Measurements from ENCODE around the gene FAM98B.

Gene FAM98B

DNA sequence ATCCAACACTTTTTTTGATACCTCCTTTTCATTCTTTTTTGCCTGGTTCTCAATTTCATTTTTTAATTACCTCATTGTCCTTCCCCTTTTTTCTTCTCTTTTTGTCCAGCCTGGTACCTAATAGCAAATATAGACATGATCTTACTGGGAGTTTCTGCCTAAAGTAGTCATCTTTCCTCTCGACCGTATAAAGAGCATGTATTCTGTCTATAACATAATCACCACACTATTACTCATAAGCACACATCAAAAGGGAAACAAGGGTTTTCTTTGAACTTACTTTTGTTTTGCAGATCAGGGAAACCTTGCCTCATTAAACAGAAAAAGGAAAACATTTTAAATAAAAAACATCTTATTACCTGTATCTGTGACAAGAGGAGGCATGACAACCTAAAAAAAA lies 33.0 kb downstream of the FAM98B start:
- Histone ChIP-seq H3K56ac (ENCODE audit: low read length) (no peak overlapping the region), H2AK5ac (ENCODE audit: low read length) (no peak overlapping the region), H3K27ac (ENCODE audit: low read depth, low read length) (no peak overlapping the region), H3K79me1 (ENCODE audit: low read length) (no peaks in the 10 kb centered on the region), H2BK5ac (ENCODE audit: low read length) (no peak overlapping the region), H3K9ac (ENCODE audit: low read length) (no peak overlapping the region), H3K4me2 (ENCODE audit: low read length) (no peak overlapping the region), H3K36me3 (ENCODE audit: control insufficient read depth, insufficient read depth, low read length) (no peaks in the 10 kb centered on the region), H3K4ac (ENCODE audit: low read depth, low read length) (no peak overlapping the region), H4K5ac (ENCODE audit: low read length) (no peak overlapping the region), H3K27me3 (ENCODE audit: insufficient read depth, low read length, poor library complexity) (no peaks in the 10 kb centered on the region), H2BK120ac (ENCODE audit: low read depth, low read length) (no peak overlapping the region), H2BK15ac (replicated peaks; ENCODE audit: low read depth) (no peak overlapping the region), H4K8ac (ENCODE audit: low read depth, low read length) (no peak overlapping the region), H3K4me1 (ENCODE audit: control insufficient read depth, low read depth, low read length) (no peaks in the 10 kb centered on the region), H3K79me2 (ENCODE audit: control insufficient read depth, insufficient read depth, low read length) (no peaks in the 10 kb centered on the region), H3K18ac (ENCODE audit: low read length) (no peak overlapping the region), H3K23ac (ENCODE audit: low read length) (no peak overlapping the region), H3K4me3 (ENCODE audit: low read length) (no peak overlapping the region)
- no CpG with 5 or more reads among the region's 2 CpGs for WGBS (ENCODE audit: extremely low coverage, insufficient coverage, low lambda C conversion rate)
- DNase-seq: no peak

DNA sequence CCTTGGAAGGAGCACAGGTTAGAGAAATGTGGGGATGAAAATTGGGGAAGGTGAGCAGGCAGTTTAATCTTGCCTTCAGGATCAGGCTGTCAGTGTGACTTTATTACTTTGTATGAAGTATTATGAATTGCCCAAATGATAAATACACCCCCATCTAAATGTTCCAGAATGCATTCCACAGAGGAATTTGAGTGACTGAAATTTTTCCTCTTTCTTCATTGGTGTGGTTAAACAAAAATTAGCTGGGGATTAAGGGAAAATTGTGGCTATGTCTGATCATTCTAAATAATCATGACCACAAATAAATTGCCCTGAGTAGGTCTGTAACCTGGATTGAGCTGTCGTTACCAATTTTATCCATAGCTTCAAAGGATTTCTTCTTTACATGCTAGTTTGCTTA lies 33.5 kb downstream of the FAM98B start:
- H4K5ac ChIP-seq (ENCODE audit: low read length): no peak overlapping the region
- no peak overlapping the region for H3K56ac ChIP-seq (ENCODE audit: low read length)
- H3K79me2 ChIP-seq (ENCODE audit: control insufficient read depth, insufficient read depth, low read length): no peaks in the 10 kb centered on the region
- H4K8ac ChIP-seq (ENCODE audit: low read depth, low read length): no peak overlapping the region
- H3K23ac ChIP-seq (ENCODE audit: low read length): no peak overlapping the region
- no peak overlapping the region for H2BK5ac ChIP-seq (ENCODE audit: low read length)
- H3K27ac ChIP-seq (ENCODE audit: low read depth, low read length): no peak overlapping the region
- no peak overlapping the region for H3K4me3 ChIP-seq (ENCODE audit: low read length)
- DNase-seq: no peak
- no peak overlapping the region for H2BK120ac ChIP-seq (ENCODE audit: low read depth, low read length)
- H3K4me1 ChIP-seq (ENCODE audit: control insufficient read depth, low read depth, low read length): no peaks in the 10 kb centered on the region
- no CpG with 5 or more reads among the region's 1 CpG for WGBS (ENCODE audit: extremely low coverage, insufficient coverage, low lambda C conversion rate)
- H3K18ac ChIP-seq (ENCODE audit: low read length): no peak overlapping the region
- no peaks in the 10 kb centered on the region for H3K79me1 ChIP-seq (ENCODE audit: low read length)
- H2AK5ac ChIP-seq (ENCODE audit: low read length): no peak overlapping the region
- no peak overlapping the region for H3K4ac ChIP-seq (ENCODE audit: low read depth, low read length)
- no peak overlapping the region for H3K4me2 ChIP-seq (ENCODE audit: low read length)
- H2BK15ac ChIP-seq (replicated peaks; ENCODE audit: low read depth): no peak overlapping the region
- no peak overlapping the region for H3K9ac ChIP-seq (ENCODE audit: low read length)
- H3K27me3 ChIP-seq (ENCODE audit: insufficient read depth, low read length, poor library complexity): no peaks in the 10 kb centered on the region
- no peaks in the 10 kb centered on the region for H3K36me3 ChIP-seq (ENCODE audit: control insufficient read depth, insufficient read depth, low read length)

DNA sequence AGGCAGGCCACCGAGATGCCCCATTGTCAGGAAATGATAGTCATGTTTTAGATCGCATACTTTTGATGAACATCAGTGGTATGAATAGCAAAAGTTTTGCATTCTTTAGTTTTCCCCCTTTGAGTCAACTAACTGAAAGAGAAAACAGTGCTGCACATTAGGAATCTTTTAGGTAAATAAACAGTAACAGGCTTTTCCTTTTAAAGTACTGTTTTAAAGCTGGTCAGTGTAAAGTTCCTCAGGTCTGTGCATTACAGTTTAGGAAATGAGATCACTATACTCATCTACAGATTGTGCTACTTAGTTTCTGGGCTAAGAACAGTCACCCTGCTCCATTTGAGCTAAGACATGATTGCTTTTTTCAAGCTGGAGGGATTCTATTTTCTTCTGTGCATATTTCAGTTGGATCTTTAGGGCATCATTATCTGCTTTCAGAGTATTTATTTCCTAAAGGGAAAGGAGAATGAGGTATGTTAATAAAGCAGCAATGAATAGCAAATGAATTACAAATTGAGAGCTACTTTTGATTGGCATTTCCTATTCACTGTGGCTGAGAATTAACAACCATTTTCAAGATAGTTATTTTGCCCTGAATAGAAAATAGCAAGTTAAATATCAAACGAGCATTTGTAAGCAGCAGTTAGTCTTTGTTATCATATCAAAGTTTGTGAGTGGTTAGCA lies 36.5 kb downstream of the FAM98B start:
- no peak overlapping the region for H3K23ac ChIP-seq (ENCODE audit: low read length)
- H3K18ac ChIP-seq (ENCODE audit: low read length): no peak overlapping the region
- no peaks in the 10 kb centered on the region for H3K79me1 ChIP-seq (ENCODE audit: low read length)
- no peaks in the 10 kb centered on the region for H3K27me3 ChIP-seq (ENCODE audit: insufficient read depth, low read length, poor library complexity)
- no peak overlapping the region for H3K27ac ChIP-seq (ENCODE audit: low read depth, low read length)
- H2AK5ac ChIP-seq (ENCODE audit: low read length): no peak overlapping the region
- WGBS (ENCODE audit: extremely low coverage, insufficient coverage, low lambda C conversion rate): no CpG with 5 or more reads among the region's 3 CpGs
- H3K79me2 ChIP-seq (ENCODE audit: control insufficient read depth, insufficient read depth, low read length): no peaks in the 10 kb centered on the region
- no peak overlapping the region for H2BK5ac ChIP-seq (ENCODE audit: low read length)
- no peak overlapping the region for H3K56ac ChIP-seq (ENCODE audit: low read length)
- H2BK15ac ChIP-seq (replicated peaks; ENCODE audit: low read depth): no peak overlapping the region
- no peak overlapping the region for H4K8ac ChIP-seq (ENCODE audit: low read depth, low read length)
- no peaks in the 10 kb centered on the region for H3K4me1 ChIP-seq (ENCODE audit: control insufficient read depth, low read depth, low read length)
- no peak overlapping the region for H3K4ac ChIP-seq (ENCODE audit: low read depth, low read length)
- DNase-seq: no peak
- H3K4me2 ChIP-seq (ENCODE audit: low read length): no peak overlapping the region
- H3K9ac ChIP-seq (ENCODE audit: low read length): no peak overlapping the region
- H3K36me3 ChIP-seq (ENCODE audit: control insufficient read depth, insufficient read depth, low read length): no peaks in the 10 kb centered on the region
- H2BK120ac ChIP-seq (ENCODE audit: low read depth, low read length): no peak overlapping the region
- H3K4me3 ChIP-seq (ENCODE audit: low read length): no peak overlapping the region
- H4K5ac ChIP-seq (ENCODE audit: low read length): no peak overlapping the region

DNA sequence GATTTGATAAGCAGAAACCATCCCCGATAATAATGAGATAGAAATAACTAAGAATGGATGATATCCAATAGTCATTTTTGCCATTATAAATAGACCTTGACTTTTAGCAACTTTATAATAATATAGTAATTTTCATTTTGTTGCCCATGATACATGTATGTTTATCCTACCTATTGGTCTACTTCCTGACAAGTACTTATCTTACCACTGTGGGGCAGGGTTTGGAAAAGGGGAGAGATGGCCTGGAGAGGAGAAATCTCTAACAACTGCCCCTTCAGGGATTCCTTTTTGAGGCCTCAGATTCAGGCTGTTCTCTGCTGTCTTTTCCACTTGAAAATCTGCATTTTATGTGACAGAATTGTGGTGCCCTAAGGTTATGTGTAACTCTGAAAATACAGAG lies 42.2 kb downstream of the FAM98B start:
- Histone ChIP-seq H3K56ac (ENCODE audit: low read length) (no peak overlapping the region), H2AK5ac (ENCODE audit: low read length) (no peak overlapping the region), H3K27ac (ENCODE audit: low read depth, low read length) (no peak overlapping the region), H2BK15ac (replicated peaks; ENCODE audit: low read depth) (no peak overlapping the region), H3K9ac (ENCODE audit: low read length) (no peak overlapping the region), H3K4me3 (ENCODE audit: low read length) (no peak overlapping the region), H4K5ac (ENCODE audit: low read length) (no peak overlapping the region), H2BK120ac (ENCODE audit: low read depth, low read length) (no peak overlapping the region), H2BK5ac (ENCODE audit: low read length) (no peak overlapping the region), H3K27me3 (ENCODE audit: insufficient read depth, low read length, poor library complexity) (no peaks in the 10 kb centered on the region), H4K8ac (ENCODE audit: low read depth, low read length) (no peak overlapping the region), H3K23ac (ENCODE audit: low read length) (no peak overlapping the region), H3K79me1 (ENCODE audit: low read length) (no peaks in the 10 kb centered on the region), H3K18ac (ENCODE audit: low read length) (no peak overlapping the region), H3K79me2 (ENCODE audit: control insufficient read depth, insufficient read depth, low read length) (no peaks in the 10 kb centered on the region), H3K4me2 (ENCODE audit: low read length) (no peak overlapping the region), H3K4ac (ENCODE audit: low read depth, low read length) (no peak overlapping the region), H3K36me3 (ENCODE audit: control insufficient read depth, insufficient read depth, low read length) (no peaks in the 10 kb centered on the region), H3K4me1 (ENCODE audit: control insufficient read depth, low read depth, low read length) (no peaks in the 10 kb centered on the region)
- DNase-seq: peak; percentile 38
- no CpG with 5 or more reads among the region's 1 CpG for WGBS (ENCODE audit: extremely low coverage, insufficient coverage, low lambda C conversion rate)

DNA sequence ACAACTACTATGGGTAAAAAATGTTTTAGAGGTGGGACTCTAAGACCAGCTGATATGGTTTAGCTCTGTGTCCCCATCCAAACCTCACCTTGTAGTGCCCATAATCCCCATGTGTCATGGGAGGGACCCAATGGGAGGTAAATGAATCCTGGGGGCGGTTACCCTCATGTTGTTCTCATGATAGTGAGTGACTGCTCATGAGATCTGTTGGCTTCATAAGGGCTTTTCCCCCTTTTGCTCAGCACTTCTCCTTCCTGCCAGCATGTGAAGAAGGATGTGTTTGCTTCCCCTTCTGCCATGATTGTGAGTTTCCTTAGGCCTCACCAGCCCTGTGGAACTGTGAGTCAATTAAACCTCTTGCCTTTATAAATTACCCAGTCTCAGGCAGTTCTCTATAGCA lies 45.7 kb downstream of the FAM98B start:
- H4K8ac ChIP-seq (ENCODE audit: low read depth, low read length): no peak overlapping the region
- H3K79me2 ChIP-seq (ENCODE audit: control insufficient read depth, insufficient read depth, low read length): no peaks in the 10 kb centered on the region
- no peaks in the 10 kb centered on the region for H3K36me3 ChIP-seq (ENCODE audit: control insufficient read depth, insufficient read depth, low read length)
- H3K23ac ChIP-seq (ENCODE audit: low read length): no peak overlapping the region
- no peak overlapping the region for H3K4me2 ChIP-seq (ENCODE audit: low read length)
- H3K18ac ChIP-seq (ENCODE audit: low read length): no peak overlapping the region
- no peak overlapping the region for H3K4me3 ChIP-seq (ENCODE audit: low read length)
- DNase-seq: no peak
- no peak overlapping the region for H3K27ac ChIP-seq (ENCODE audit: low read depth, low read length)
- H3K9ac ChIP-seq (ENCODE audit: low read length): no peak overlapping the region
- H3K4me1 ChIP-seq (ENCODE audit: control insufficient read depth, low read depth, low read length): no peaks in the 10 kb centered on the region
- H3K56ac ChIP-seq (ENCODE audit: low read length): no peak overlapping the region
- H4K5ac ChIP-seq (ENCODE audit: low read length): no peak overlapping the region
- H2AK5ac ChIP-seq (ENCODE audit: low read length): no peak overlapping the region
- no peak overlapping the region for H2BK5ac ChIP-seq (ENCODE audit: low read length)
- no peak overlapping the region for H2BK15ac ChIP-seq (replicated peaks; ENCODE audit: low read depth)
- no peak overlapping the region for H2BK120ac ChIP-seq (ENCODE audit: low read depth, low read length)
- WGBS (ENCODE audit: extremely low coverage, insufficient coverage, low lambda C conversion rate): no CpG with 5 or more reads among the region's 1 CpG
- no peak overlapping the region for H3K4ac ChIP-seq (ENCODE audit: low read depth, low read length)
- no peaks in the 10 kb centered on the region for H3K79me1 ChIP-seq (ENCODE audit: low read length)
- H3K27me3 ChIP-seq (ENCODE audit: insufficient read depth, low read length, poor library complexity): no peaks in the 10 kb centered on the region

DNA sequence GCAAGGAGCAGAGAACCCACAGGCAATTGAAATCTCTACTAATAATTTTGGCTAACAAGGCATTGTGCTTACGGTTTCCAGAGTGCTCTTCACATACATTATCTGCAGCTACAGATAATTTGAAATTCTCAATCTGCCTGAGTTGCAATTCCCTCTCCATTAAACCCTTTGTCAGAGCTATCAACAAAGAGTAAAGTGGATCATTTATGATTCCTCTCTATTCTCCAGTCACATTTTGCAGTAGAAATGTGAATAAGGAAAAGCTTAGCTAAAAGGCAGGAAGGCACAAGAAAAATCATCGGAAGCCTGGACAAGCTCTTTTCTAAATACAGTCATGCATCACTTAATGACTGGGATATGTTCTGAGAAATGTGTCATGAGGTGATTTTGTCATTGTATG lies 49.6 kb downstream of the FAM98B start:
- Histone ChIP-seq H3K27me3 (ENCODE audit: insufficient read depth, low read length, poor library complexity) (no peaks in the 10 kb centered on the region), H2BK120ac (ENCODE audit: low read depth, low read length) (no peak overlapping the region), H2AK5ac (ENCODE audit: low read length) (no peak overlapping the region), H3K36me3 (ENCODE audit: control insufficient read depth, insufficient read depth, low read length) (no peaks in the 10 kb centered on the region), H3K79me2 (ENCODE audit: control insufficient read depth, insufficient read depth, low read length) (no peaks in the 10 kb centered on the region), H3K4me3 (ENCODE audit: low read length) (no peak overlapping the region), H4K5ac (ENCODE audit: low read length) (no peak overlapping the region), H3K23ac (ENCODE audit: low read length) (no peak overlapping the region), H3K56ac (ENCODE audit: low read length) (no peak overlapping the region), H4K8ac (ENCODE audit: low read depth, low read length) (no peak overlapping the region), H3K79me1 (ENCODE audit: low read length) (no peaks in the 10 kb centered on the region), H3K27ac (ENCODE audit: low read depth, low read length) (no peak overlapping the region), H3K4ac (ENCODE audit: low read depth, low read length) (no peak overlapping the region), H2BK5ac (ENCODE audit: low read length) (no peak overlapping the region), H3K9ac (ENCODE audit: low read length) (no peak overlapping the region), H3K4me2 (ENCODE audit: low read length) (no peak overlapping the region), H3K4me1 (ENCODE audit: control insufficient read depth, low read depth, low read length) (no peaks in the 10 kb centered on the region), H3K18ac (ENCODE audit: low read length) (no peak overlapping the region), H2BK15ac (replicated peaks; ENCODE audit: low read depth) (no peak overlapping the region)
- DNase-seq: no peak
- no CpG with 5 or more reads among the region's 2 CpGs for WGBS (ENCODE audit: extremely low coverage, insufficient coverage, low lambda C conversion rate)

All from mesendoderm (in vitro differentiated cells).